ENCODE data around the gene CMSS1. TPM values are rescaled to one million over a fixed set of nuclear protein-coding genes. Genes with fewer than 3 reads are reported as not detected.

CMSS1 gene
- total RNA-seq, 1 experiment from 2014 or later = 98.6 TPM

- Histone ChIP-seq H3K27ac (ENCODE audit: low read depth, low read length, poor library complexity, severe bottlenecking) (no peak overlapping the region), H3K4me1 (ENCODE audit: insufficient read depth, low read length, poor library complexity, severe bottlenecking) (no peaks in the 10 kb centered on the region), H3K9me3 (ENCODE audit: low read depth, low read length, poor library complexity, severe bottlenecking) (no peaks in the 10 kb centered on the region), H3K36me3 (ENCODE audit: insufficient read depth, low read length, poor library complexity, severe bottlenecking) (no peaks in the 10 kb centered on the region), H3K27me3 (replicated peaks; ENCODE audit: insufficient read depth, low read depth, low read length, poor library complexity) (no peaks in the 10 kb centered on the region), H3K4me3 (ENCODE audit: low read depth, low read length, poor library complexity, severe bottlenecking) (no peak overlapping the region)
- TF ChIP-seq, protein P1, sequence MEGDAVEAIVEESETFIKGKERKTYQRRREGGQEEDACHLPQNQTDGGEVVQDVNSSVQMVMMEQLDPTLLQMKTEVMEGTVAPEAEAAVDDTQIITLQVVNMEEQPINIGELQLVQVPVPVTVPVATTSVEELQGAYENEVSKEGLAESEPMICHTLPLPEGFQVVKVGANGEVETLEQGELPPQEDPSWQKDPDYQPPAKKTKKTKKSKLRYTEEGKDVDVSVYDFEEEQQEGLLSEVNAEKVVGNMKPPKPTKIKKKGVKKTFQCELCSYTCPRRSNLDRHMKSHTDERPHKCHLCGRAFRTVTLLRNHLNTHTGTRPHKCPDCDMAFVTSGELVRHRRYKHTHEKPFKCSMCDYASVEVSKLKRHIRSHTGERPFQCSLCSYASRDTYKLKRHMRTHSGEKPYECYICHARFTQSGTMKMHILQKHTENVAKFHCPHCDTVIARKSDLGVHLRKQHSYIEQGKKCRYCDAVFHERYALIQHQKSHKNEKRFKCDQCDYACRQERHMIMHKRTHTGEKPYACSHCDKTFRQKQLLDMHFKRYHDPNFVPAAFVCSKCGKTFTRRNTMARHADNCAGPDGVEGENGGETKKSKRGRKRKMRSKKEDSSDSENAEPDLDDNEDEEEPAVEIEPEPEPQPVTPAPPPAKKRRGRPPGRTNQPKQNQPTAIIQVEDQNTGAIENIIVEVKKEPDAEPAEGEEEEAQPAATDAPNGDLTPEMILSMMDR (conservative IDR thresholded peaks at IDR 0.05; ENCODE audit: low read depth, low read length) = peak; percentile 78
- TF ChIP-seq EZH2 (IDR thresholded peaks at IDR 0.05; ENCODE audit: borderline replicate concordance, low read depth, low read length, poor library complexity, severe bottlenecking) = no peak
- intact Hi-C loops (cut with micrococcal nuclease; ENCODE audit: unreplicated experiment) = loop anchor here (10.0 kb wide), 1 partner anchor 964 kb away; no protein-coding TSS in a partner anchor
- DNase-seq (ENCODE audit: low spot score) = peak; percentile 76
- ChIA-PET POLR2A (ENCODE audit: low non-redundant PET) (no interaction called here), CTCF (interaction anchor here (0.6 to 0.7 kb wide), 4 partner anchors 20 to 972 kb away, joined by 3 to 4 read pairs (median 3); no protein-coding TSS in a partner anchor)
- BruUV-seq (replicated peaks) = TSS peak; percentile 64
These were observed 28.5 kb upstream of the CMSS1 start for GRCh38 chr3:99789011-99789721.

- no TSS peak for BruUV-seq (replicated peaks)
- POLR2A ChIA-PET (ENCODE audit: low non-redundant PET) = no interaction called here
These were observed 23.2 kb upstream of the CMSS1 start for GRCh38 chr3:99794485-99794884.

GRCh38 chr3:99795573-99795972 lies 22.1 kb upstream of the CMSS1 start:
- Histone ChIP-seq H3K9me3 (ENCODE audit: low read depth, low read length, poor library complexity, severe bottlenecking) (no peaks in the 10 kb centered on the region), H3K36me3 (ENCODE audit: insufficient read depth, low read length, poor library complexity, severe bottlenecking) (no peaks in the 10 kb centered on the region), H3K27me3 (replicated peaks; ENCODE audit: insufficient read depth, low read depth, low read length, poor library complexity) (no peaks in the 10 kb centered on the region), H3K4me1 (ENCODE audit: insufficient read depth, low read length, poor library complexity, severe bottlenecking) (no peaks in the 10 kb centered on the region), H3K4me3 (ENCODE audit: low read depth, low read length, poor library complexity, severe bottlenecking) (no peak overlapping the region), H3K27ac (ENCODE audit: low read depth, low read length, poor library complexity, severe bottlenecking) (no peak overlapping the region)
- ChIA-PET CTCF (no interaction called here), POLR2A (ENCODE audit: low non-redundant PET) (no interaction called here)
- no peak for TF ChIP-seq EZH2 (IDR thresholded peaks at IDR 0.05; ENCODE audit: borderline replicate concordance, low read depth, low read length, poor library complexity, severe bottlenecking)
- TF ChIP-seq, protein P1 (conservative IDR thresholded peaks at IDR 0.05; ENCODE audit: low read depth, low read length) = no peak
- no peak for DNase-seq (ENCODE audit: low spot score)
- intact Hi-C loops (cut with micrococcal nuclease; ENCODE audit: unreplicated experiment) = no loop called here
- BruUV-seq (replicated peaks) = no TSS peak

More at GRCh38 chr3:99794485-99794884, 23.2 kb upstream of the CMSS1 start:
- intact Hi-C loops (cut with micrococcal nuclease; ENCODE audit: unreplicated experiment) = no loop called here
- no peak for DNase-seq (ENCODE audit: low spot score)
- Histone ChIP-seq H3K9me3 (ENCODE audit: low read depth, low read length, poor library complexity, severe bottlenecking) (no peaks in the 10 kb centered on the region), H3K27ac (ENCODE audit: low read depth, low read length, poor library complexity, severe bottlenecking) (no peak overlapping the region), H3K4me1 (ENCODE audit: insufficient read depth, low read length, poor library complexity, severe bottlenecking) (no peaks in the 10 kb centered on the region), H3K36me3 (ENCODE audit: insufficient read depth, low read length, poor library complexity, severe bottlenecking) (no peaks in the 10 kb centered on the region), H3K27me3 (replicated peaks; ENCODE audit: insufficient read depth, low read depth, low read length, poor library complexity) (no peaks in the 10 kb centered on the region), H3K4me3 (ENCODE audit: low read depth, low read length, poor library complexity, severe bottlenecking) (no peak overlapping the region)
- TF ChIP-seq, protein P1 (conservative IDR thresholded peaks at IDR 0.05; ENCODE audit: low read depth, low read length) = no peak
- TF ChIP-seq EZH2 (IDR thresholded peaks at IDR 0.05; ENCODE audit: borderline replicate concordance, low read depth, low read length, poor library complexity, severe bottlenecking) = no peak
- CTCF ChIA-PET = no interaction called here

All from A673 (cell line).